ENCODE data around the gene PRDM2.
A peak's percentile ranks its signal among the peaks of the same experiment; 100 is the strongest.

PRDM2 gene

DNA sequence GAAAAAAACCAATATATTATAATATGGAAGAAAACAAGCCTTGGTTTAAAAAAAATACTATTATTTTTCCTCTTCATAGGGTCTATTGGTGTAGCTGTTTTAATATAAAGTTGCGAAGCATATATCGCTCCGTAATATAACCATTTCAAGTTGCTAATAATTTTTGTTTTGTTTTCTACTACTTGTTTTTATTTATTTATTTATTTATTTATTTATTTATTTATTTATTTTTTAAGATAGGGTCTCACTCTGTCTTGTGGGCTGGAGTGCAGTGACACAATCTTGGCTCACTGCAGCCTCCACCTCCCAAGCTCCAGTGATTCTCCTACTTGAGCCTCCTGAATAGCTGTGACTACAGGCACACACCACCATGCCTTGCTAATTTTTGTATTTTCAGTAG, 46.4 kb downstream of the PRDM2 start:
- DNase-seq, result no peak

DNA sequence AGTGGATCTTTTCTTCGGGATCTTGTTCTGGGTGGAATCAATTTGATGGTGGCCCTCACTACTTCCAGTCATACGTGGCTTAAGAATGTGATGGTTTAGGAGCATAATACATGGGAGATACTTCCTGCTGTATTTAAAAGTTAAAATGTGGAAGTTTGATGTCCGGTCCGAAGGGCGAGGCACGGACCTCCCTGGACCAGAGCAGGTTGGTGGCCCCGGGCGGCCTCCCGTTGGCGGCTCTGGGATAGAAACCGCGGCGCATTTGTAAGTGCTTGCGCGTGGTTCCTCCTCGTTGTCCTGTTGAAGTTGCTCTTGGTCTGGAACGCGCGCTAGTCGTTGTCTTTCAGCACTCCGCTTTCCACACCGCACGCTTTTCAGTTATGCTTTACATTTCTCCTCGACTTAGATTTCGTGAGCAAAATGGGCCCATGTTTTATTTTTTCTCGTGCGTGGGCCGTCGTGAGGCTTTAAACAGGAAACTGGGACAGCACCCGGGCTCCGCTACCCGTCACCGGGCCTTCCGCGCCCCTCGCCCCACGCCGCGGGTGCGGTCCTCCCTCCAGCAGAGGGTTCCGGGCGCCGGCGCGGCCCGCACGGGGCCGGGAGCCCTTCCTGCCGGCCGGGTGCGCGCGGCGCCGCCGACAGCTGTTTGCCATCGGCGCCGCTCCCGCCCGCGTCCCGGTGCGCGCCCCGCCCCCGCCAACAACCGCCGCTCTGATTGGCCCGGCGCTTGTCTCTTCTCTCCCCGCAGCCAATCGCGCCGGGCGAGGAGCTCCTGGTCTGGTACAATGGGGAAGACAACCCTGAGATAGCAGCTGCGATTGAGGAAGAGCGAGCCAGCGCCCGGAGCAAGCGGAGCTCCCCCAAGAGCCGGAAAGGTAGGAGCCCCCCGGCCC, 48.9 kb downstream of the PRDM2 start:
- DNase-seq, result peak; percentile 98

DNA sequence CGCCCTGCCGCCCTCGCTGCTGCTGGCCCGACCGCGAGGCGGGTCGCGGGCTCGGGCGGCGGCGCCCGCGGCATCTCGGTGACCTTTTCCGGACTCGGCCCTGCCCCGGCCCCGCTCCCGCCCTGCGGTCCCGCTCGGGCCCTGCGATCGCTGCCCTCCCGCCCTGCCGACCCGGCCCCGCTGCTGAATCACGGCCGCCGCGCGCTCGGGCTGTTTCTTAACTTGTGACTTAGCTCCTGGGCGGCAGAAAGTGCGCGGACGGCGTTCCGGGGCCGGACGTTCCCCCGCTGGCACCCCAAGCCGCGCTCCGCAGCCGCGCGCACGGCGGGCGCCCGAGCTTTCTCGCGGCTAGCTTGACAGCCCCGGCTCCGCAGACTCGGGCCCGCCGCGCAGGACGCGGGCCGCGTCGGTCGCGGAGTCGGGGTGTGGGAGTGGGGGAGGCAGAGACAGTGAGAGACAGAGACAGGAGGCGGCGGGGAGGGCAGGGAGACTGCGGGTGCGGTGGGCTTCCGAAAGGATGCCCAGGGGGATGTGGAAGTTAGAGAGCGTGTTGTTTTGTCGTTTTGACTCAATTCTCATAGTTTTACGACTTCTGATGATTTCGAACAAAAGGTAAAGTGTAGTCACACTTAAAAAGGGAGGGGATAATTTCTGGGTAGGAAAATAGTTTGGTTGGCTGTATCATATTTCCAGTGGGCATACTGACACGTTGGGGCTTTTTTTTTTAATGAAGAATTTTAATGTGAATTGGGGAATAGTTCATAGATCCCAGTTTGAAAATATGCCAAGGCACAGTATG, 49.8 kb downstream of the PRDM2 start:
- DNase-seq, result peak; percentile 51

DNA sequence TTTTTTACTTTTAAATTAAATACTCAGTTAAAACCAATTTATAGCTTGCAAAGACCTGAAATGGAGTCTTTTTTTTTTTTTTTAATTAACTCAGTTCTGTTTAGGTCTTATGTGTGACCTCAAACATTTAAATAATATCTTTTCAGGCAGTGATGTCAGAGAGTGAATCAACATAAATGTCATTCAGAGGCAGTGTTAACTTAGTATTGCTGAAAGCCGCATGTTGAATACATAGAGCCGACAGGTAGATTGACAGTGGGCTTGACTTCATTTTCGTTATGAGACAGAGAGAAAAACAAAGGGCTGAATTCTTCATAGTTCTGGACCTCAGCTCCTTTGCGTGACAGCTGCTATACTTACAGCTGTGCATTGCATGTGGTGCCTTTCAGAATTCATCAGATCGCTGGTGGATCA, 51.5 kb downstream of the PRDM2 start:
- DNase-seq, result no peak

DNA sequence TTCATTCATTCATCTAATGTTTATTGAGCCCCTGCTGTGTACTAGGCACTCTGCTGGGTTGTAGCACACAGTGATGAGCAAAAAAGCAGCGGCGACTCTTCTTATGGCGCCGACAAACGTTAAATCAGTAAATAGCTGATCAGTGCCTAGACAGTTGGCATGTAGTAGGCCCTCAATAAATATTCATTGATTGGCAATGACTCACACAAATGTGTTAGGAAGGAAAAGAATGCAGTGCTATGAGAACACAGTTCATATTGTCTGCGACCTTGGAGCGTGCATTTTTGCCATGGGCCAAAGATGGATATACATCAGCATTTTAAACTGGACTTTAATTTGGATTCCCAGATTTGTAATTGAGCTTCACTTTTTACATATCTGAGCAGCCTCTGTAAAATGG, 52.0 kb downstream of the PRDM2 start:
- no peak for DNase-seq

DNA sequence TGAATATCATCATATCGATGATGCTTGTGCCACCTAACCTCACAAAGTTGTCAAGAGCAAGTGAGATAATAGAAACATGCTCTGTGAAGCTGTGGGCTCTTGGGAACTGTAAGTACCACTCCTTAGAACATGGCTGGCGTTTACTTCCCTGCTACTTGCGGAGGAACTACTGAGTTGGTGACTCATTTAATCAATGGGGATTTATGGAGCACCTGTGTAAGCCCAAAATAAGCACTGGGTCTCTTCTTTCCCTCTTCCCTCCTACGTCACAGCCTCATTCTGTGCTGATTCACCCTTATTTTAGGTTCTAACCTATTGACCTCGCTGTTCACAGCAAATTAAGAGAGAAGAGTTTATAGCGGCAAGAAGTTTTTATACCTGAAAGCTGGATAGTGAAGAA, 52.9 kb downstream of the PRDM2 start:
- DNase-seq, result no peak

DNA sequence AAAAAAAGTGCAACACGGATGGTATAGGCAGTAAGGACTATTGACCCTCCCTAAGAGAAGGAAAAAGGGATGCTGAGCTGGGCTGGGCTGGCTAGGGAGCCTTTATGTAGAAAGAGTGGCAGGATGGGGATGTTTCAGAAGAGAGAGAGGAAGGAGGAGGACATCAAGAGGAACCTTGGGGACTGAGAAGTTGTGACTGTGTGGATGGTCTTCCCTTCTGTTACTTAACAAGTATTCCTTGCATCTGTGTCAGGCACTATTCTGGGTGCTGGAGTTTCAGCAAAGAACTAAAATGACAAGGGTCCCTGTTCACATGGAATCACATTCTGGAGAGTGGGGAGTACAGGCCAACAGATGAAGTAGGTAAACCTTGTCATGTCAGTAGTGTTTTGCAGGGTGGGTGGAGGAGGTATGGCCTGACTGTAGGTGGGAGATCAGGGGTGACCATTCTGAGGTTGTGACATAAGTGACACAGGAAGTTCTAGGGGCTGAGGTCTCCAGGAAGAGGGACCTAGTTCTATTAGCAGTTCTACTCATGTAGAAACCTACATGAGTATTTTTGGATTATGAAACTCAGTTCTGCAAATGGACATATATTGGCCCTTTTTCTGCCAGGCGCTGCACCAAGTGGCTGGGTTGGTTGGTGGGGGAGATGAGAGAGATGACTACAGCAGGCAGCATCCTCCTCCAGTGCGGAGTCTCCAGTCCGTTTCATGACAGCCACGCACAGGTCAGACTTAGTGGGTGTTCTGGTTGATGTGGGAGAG, 53.8 kb downstream of the PRDM2 start:
- DNase-seq, result no peak

DNA sequence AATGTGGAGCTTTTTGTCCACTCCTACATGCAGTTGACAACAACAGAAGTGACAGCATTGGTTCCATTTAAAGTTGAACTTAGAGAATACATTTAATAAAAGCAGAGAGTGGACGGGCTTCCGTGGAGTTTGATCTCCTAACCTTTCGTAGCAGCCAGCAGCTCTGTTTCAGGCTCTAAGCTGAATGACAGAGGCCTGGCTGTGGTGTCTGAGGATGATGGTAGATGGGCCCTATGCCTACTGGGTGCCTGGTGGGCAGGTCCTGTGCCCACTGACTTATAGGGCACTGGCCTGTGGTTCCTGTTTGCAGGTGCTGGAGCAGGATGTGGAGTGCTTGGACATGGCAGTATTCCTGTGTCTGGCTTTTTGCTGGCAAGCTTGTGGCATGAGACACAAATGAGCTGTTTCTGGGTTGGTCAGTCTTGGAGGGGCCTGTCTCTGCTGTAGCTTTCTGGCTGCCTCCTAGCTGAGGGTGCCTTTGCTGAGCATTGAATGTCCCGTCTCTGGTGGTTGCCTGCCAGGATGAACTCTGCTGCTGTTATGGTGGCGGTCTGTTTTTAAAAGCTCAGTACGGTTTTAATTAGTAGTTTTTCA, 54.6 kb downstream of the PRDM2 start:
- no peak for DNase-seq

DNA sequence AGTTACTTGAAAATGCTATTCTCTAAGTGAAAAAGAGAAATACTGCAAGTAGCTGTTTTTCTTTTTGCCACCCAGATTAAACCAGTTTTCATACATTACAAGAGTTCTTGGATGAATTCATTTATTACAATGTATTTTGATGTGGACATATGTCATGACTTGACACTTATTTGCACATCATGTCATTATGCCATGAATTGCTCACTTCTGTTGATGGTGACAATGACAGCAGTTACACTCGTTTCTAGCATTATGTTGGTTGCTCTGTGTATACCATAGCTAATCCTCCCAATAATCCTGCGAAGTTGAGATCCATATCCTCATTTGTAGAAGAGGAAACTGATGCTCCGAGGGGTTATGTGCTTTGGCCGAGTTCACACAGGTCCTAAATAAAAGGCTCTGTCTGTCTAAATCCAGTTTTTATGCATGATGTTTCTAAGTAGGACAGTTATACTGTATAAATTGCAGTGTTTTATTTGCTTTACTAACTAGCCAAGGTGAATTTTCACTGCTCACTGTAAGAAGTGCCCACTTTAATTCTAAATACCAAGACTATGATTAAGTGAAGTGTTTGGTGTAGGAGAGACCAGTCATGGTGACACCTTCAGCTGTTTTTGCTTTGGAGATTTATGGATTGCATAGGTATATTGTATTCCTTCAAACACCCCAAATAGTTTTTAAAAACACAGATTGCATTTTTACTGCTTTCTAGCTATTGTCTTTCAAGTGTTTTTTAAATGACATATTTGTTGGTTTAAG, 56.7 kb downstream of the PRDM2 start:
- DNase-seq, result no peak

DNA sequence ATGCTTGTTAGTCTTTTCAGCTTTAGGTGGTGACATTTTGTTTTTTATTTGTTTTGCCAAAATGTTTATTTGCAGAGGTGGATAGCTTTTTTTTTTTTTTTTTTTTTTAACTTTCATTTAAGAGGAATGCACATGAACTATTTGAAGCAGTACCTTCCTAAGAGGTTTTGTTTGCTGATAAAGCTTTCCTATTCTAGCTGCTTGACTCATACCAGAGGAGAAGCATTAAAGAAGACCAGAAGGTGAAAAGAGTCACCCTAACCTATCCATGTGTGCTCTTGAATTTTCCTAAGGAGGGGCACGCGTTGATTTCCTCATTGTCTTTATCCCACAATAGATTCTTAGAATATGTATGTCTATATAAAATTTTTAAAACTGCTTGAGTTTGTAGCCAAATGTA, 57.7 kb downstream of the PRDM2 start:
- no peak for DNase-seq

DNA sequence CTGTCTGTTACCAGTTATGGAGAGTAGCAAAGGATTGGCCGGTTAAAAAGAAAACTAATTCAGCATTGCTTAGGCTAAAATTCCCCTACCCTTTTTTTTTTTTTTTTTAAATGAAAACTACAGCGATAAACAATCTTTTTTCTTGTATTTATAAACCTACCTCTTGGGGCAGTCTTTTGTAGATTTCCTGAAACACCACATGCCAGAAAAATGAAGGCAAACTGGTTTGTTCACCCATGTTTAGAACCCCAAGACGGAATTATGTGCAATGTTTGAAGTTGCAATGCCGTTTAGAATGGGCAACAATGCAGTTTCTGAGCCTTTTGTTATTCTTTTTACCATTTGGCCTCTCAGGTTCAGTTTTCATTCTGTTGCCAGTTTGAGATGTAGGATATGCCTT, 59.1 kb downstream of the PRDM2 start:
- no peak for DNase-seq

DNA sequence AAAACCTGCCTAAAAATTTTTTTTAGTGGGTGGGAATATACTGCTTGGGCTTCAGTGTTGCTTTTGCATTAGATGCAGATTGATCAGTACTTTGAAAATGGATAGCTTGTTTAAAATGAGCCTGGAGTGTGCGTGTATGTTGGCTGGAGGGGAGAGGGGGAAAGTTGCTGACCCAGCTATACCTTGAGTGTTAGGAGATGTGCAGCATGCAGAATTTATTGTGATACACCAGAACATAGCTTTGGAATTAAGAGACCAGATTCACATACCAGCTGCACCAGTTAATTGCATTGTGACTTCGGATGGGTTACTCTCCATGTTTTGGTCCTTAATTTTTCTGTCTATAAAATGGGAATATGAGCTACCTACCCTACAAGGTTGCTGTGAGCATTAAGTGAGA, 60.4 kb downstream of the PRDM2 start:
- no peak for DNase-seq

DNA sequence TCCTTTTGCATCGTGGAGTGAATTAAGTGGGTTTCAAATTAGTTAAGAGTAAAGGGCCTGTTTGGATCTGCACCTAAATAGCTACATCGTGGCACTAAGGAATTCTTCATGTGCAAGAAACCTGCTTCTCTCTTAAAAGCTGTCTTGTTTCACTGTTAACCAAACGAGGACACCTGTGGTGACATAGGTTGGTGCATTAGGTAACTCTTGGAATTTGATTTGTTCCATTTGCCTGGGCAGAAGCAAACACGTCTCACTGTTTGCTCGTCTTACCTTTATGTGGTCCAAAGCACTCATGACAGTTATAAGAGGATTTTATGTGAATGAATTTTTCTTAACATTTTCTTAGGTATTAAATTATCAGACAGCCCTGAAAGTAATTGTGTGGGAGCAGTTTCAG, 60.9 kb downstream of the PRDM2 start:
- DNase-seq, result no peak

DNA sequence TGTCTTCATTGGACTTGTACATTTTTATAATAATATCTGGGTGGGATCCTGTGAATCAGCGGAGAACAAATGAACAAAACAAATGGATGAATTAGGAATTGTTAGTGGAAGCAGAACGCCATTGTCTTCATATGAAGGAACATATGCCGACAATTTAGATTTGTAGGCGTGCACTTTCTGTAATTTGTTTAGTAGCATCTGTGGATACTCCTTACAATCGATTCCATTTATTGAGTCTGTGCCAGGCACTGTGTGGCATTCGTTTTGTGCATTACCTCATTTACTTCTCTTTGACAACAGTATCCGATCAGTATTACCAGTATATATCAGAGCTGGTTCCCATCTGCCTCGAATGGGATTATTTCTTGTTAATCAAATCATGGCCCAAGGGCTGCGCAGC, 61.9 kb downstream of the PRDM2 start:
- no peak for DNase-seq

DNA sequence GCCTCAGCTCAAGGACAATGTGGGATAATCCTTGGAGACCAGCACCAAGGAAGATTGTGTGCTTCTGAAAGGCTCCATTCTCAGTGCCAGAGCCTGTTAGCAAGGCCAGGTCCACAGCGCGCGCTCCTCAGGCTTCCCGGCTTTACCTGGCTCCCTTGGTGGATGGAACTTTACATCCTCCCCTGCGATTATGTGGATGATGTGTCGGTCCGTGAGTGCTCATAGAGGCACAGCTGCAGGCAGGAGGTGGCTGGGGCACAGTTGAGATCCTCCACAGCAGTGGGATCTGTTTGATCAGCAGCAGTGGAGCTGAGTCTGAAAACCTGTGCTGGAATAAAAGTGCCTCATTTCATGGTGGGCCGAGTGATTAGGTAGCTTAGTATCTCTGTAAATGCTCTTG, 62.7 kb downstream of the PRDM2 start:
- DNase-seq, result no peak

DNA sequence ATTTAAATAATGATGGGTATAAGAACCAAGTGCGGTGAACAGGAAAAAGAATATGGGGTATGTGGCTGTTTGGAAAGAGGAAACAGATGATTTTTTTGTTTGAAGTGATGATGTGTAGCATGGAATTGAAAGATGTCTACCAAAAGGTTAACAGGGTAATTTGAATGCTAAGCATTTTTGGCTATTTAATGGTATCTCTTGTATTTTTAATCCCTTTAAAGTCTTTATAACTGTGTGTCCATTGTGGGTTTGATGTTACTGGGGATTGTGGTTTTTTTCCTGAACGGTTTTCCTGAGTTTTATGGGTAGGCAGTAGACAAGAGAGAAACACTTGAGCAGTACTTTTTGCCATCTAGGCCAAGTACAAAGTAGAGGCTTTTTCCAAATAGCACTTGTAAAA, 63.2 kb downstream of the PRDM2 start:
- no peak for DNase-seq

DNA sequence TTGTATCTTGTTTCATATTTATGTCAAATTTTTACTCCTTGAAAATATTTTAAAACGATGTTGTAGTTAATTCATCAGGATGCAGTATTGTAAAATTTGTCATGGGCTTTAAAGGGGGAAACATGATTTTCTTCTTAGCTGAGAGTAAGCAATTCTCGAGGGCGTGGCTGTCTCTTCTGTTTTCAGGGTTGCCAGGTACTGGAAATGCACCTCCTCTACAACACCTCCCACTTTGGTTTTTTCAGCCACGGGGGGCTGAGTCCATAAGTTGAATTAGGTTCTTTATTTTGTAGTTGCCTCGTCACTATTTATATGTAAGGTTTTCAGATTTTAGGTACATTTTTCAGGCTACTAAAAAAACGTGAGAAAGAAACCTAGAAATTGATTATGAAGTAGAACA, 64.0 kb downstream of the PRDM2 start:
- no peak for DNase-seq

DNA sequence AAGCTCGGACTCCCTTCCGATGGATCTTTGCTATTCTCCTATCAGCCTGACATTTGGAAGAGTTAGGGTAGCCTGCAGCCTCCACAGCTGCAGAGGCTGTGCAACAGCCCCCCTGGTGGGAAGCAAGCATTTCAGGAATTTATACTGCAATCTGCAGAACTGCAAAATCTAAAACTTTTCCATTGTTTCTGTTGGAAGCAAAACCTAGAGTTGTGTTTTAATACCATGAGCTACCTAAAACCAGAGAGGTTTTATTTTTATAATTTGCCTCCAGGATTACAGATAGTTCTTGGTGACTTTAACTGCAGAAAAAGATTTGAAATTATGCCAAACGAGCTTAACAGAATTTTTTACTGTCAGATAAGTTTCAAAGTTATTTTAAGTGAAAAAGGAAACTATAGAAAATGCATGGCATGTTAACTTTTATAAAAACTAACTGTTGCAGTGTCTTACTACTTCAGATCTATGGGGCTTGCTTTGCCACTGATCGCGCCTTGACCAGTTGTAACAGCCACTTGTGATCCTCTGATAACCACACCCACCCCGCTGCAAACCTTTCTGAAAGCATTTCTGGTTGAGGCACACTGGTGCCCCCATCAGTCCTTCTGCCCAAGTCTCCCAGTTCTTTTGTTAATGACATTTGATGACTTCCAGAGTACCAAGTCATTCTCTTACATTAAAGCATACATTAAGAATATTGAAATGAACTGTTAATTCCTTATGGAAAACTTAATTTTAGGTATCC, 64.8 kb downstream of the PRDM2 start:
- DNase-seq, result no peak

DNA sequence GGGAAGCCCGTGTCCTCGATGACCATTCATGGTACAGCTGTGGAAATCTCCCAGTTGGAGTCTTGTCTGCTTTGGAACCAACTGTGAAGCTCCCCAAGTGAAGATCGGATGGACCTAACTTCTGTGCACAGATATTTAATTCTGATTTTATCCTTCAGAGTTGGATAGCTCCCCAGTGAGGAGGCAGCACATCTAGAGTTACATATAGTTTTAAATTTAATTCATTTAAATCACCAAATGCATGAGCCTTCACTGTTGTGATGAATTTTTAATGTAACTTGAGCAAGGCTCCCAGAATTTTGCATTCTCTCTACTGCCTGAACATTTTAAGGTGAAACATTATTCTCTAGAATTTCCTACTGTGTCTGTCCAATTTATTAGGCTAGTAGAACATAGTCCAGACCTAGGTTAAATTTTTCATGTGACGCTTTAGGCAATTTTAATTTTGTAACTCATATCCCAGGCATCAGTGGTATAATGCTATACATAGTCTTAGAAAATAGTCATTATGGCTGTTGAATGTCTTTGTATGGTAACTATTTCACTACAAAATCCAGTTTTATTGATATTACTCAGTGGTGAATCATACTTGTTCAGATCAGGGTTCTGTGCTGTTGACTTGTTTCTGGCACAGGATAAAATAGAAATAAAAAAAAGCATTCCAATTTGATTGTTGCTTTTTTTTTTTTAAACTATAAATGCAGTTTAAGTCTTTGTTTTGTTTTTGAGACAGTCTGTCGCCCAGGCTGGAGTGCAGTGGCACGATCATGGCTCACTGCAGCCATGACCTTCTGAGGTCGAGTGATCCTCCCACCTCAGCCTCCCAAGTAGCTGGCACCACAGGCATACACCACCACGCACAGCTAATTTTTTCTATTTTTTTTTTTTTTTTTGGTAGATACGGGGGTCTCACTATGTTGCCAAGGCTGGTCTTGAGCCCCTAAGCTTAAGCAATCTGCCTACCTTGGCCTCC, 66.9 kb downstream of the PRDM2 start:
- DNase-seq, result no peak

DNA sequence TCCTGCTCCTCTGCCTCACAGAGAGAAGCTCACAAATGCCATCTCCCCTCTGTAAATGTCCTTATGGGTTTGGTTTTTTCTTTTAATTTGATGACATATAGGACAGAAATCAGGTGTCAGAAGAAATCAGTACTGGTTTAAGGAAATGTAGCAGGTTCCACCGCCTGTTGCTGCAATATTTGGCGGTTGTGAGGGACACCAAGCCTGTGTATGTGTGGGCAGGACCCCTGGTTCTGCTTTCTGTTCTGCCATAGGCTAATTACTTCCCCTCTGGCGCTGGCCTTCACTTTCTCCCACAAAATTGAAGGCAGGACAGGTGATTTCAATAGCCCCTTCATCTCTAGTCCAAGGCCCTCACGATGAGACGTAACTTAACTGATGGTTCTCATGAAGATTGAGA, 69.2 kb downstream of the PRDM2 start:
- no peak for DNase-seq
